Endothelial cell of umbilical vein (primary cell): ENCODE measurements around the gene MUC4.

Experiments used
- EZH2 ChIP-seq: IDR thresholded peaks from 2 replicates; pipeline ENCODE4 v1.6.1; 2012; ENCODE audit warnings: borderline replicate concordance, low read depth, mild to moderate bottlenecking, moderate library complexity, low read length, inconsistent platforms; ENCODE audit not compliant: severe bottlenecking
- GATA2 ChIP-seq: IDR thresholded peaks from 2 replicates; pipeline ENCODE4 v1.7.0; 2011; ENCODE audit warnings: low read depth, mild to moderate bottlenecking, moderate library complexity, mixed read lengths, low read length; ENCODE audit not compliant: insufficient read length, insufficient read depth
- POLR2A ChIP-seq: IDR thresholded peaks from 2 replicates; pipeline ENCODE4 v1.6.1; 2012; ENCODE audit warnings: low read depth, mild to moderate bottlenecking, control low read depth, low read length

- TF ChIP-seq GATA2 (no peak), POLR2A (no peak), EZH2 (no peak)
Measured at GRCh38 chr3:195698647-195699387, 112.9 kb downstream of the MUC4 start.
